Heart left ventricle (tissue), 13 donors: Measurements from ENCODE around the gene VWA5B1.

Source experiments
- CTCF ChIP-seq, 12 donors: fragments of 200-600 bp; sonication (generic) in 4 of 12; IDR thresholded peaks; one replicate each; pipeline versions ENCODE4 v1.5.0 to v1.8.0; 2018 to 2022; ENCODE audit warnings: antibody characterized with exemption in 12 of 12, mild to moderate bottlenecking in 5 of 12
- POLR2A ChIP-seq, 2 donors: fragments of 450-650 bp; IDR thresholded peaks; one replicate each; pipeline ENCODE4 v1.6.1; 2017; ENCODE audit warnings: antibody characterized with exemption in 2 of 2, mild to moderate bottlenecking in 2 of 2, moderate library complexity in 2 of 2
- donor health status: ischemic (EF 13 %, LVEDD 7.1; RV severe dilation, severe dysfunction).
- donor health status: DM: no; HTN: yes; CAD: no.
- donor health status: DM: no; HTN: no; CAD: no.
- donor health status: ischemic (EF 25% LVEDD 6.9; RV normal size, moderate dysfunction).
- donor health status: ischemic (EF 25% LVEDD 5.7; RV mildly dilated, moderate dysfunction).
- donor health status: ischemic (EF 35%, LVEDD 5.7; RV mildly dilated, moderate dysfunction).
- donor health status: nonischemic (EF 11% LVEDD 7.7; RV severe dilation, severe dysfunction).
- donor health status: DM: yes; HTN: yes; CAD: no.
- donor health status: PGD.
- donor health status: ischemic (EF 29% LVEDD 5.4; RV normal size, mild dysfunction).
- donor health status: nonischemic (EF 23%, LVEDD 6.1; RV moderate dilation, normal function).

GRCh38 chr1:20318971-20319370 is 28.3 kb downstream of the VWA5B1 start:
- TF ChIP-seq POLR2A (IDR thresholded peaks at IDR 0.05) = no peak
- no peak for TF ChIP-seq CTCF (IDR thresholded peaks at IDR 0.05)
